GM18907 (cell line): ENCODE measurements around the gene SCT.

ENCODE experiments used
- ATAC-seq: cut with Tn5 transposase; IDR thresholded peaks from one replicate; pipeline ENCODE4 v1.9.1; 2021; ENCODE audit warnings: mild to moderate bottlenecking, moderate library complexity; ENCODE audit not compliant: unreplicated experiment

Gene SCT

GRCh38 chr11:643849-644738 lies 17.1 kb upstream of the SCT start:
- no peak for ATAC-seq

GRCh38 chr11:643366-643765 lies 16.4 kb upstream of the SCT start:
- ATAC-seq = no peak

- ATAC-seq = no peak
These were observed 14.9 kb upstream of the SCT start for GRCh38 chr11:641806-642370.

- no peak for ATAC-seq
These were observed 13.2 kb upstream of the SCT start for GRCh38 chr11:640021-640706.

GRCh38 chr11:639332-639955 lies 12.5 kb upstream of the SCT start:
- no peak for ATAC-seq

- no peak for ATAC-seq
These were observed 11.8 kb upstream of the SCT start for GRCh38 chr11:638631-639331.

GRCh38 chr11:637593-638521 lies 10.9 kb upstream of the SCT start:
- ATAC-seq = no peak

- no peak for ATAC-seq
These were observed 10.3 kb upstream of the SCT start for GRCh38 chr11:637333-637592.

GRCh38 chr11:636511-637332 lies 9.7 kb upstream of the SCT start, which contains the start of gene DRD4:
Gene DRD4 (plus strand): TSS chr11:637269. CDS start chr11:637305, 36 bp downstream.
- no peak for ATAC-seq

- no peak for ATAC-seq
These were observed 9.0 kb upstream of the SCT start for GRCh38 chr11:635945-636510.

- no peak for ATAC-seq
These were observed 3.9 kb upstream of the SCT start for GRCh38 chr11:630871-631270.

GRCh38 chr11:629237-629583 lies 2.2 kb upstream of the SCT start:
- ATAC-seq = no peak

- no peak for ATAC-seq
These were observed 1.1 kb upstream of the SCT start for GRCh38 chr11:628056-628455.

- ATAC-seq = no peak
These were observed 261 bp upstream of the SCT start for GRCh38 chr11:627308-627576.

- no peak for ATAC-seq
These were observed 1.2 kb downstream of the SCT start for GRCh38 chr11:625636-626268.

- ATAC-seq = no peak
These were observed 2.0 kb downstream of the SCT start, which contains the start of gene CDHR5 for GRCh38 chr11:624705-625635. Gene CDHR5 (minus strand): TSS chr11:624955. CDS start chr11:624902, 53 bp downstream.

GRCh38 chr11:623999-624704 lies 2.8 kb downstream of the SCT start:
- ATAC-seq = no peak
